Fibroblast of lung (primary cell): Measurements from ENCODE around the gene HOXC9. TPM values are rescaled to one million over a fixed set of nuclear protein-coding genes. Genes with fewer than 3 reads are reported as not detected.

Experiments
- DNase-seq, 2 donors: peaks; one replicate each; pipeline versions ENCODE4 v3.0.0 to v3.0.0-alpha.2; 2010; ENCODE audit warnings: low read depth in 2 of 2
- H2AFZ ChIP-seq: 2 replicates; pipeline ENCODE4 v1.5.1; 2012; ENCODE audit warnings: low read length, control low read depth, inconsistent platforms
- H3K27ac ChIP-seq: 2 replicates; pipeline ENCODE4 v1.5.1; 2011; ENCODE audit warnings: low read length, control low read depth; ENCODE audit not compliant: insufficient read depth
- H3K27me3 ChIP-seq: 2 replicates; pipeline ENCODE4 v1.5.1; 2011; ENCODE audit warnings: mild to moderate bottlenecking, low read length; ENCODE audit not compliant: control insufficient read depth, insufficient read depth
- H3K36me3 ChIP-seq: 2 replicates; pipeline ENCODE4 v1.5.1; 2011; ENCODE audit warnings: low read length; ENCODE audit not compliant: control insufficient read depth, insufficient read depth
- H3K4me1 ChIP-seq: 2 replicates; pipeline ENCODE4 v1.5.1; 2011; ENCODE audit warnings: low read length; ENCODE audit not compliant: control insufficient read depth, insufficient read depth; ENCODE audit errors: extremely low read depth
- H3K4me2 ChIP-seq: 2 replicates; pipeline ENCODE4 v1.5.1; 2011; ENCODE audit warnings: low read length, control low read depth; ENCODE audit not compliant: insufficient read depth; ENCODE audit errors: extremely low read depth
- H3K4me3 ChIP-seq, 4 experiments: fragments of 200-600 bp in 1 of 4; sonication (generic) in 1 of 4; replicated peaks in 1 of 4; 2 replicates each; pipeline ENCODE4 v1.5.1; 2011 to 2016; ENCODE audit warnings: low read length in 4 of 4, low read depth in 3 of 4, mild to moderate bottlenecking in 3 of 4, control low read depth in 2 of 4, inconsistent platforms in 1 of 4, mixed read lengths in 1 of 4; ENCODE audit not compliant: insufficient read depth in 1 of 4; ENCODE audit errors: control extremely low read depth in 1 of 4
- H3K79me2 ChIP-seq: 2 replicates; pipeline ENCODE4 v1.5.1; 2012; ENCODE audit warnings: mild to moderate bottlenecking, low read length, inconsistent platforms; ENCODE audit not compliant: control insufficient read depth, insufficient read depth
- H3K9ac ChIP-seq: 2 replicates; pipeline ENCODE4 v1.5.1; 2011; ENCODE audit warnings: mild to moderate bottlenecking, low read length, control low read depth; ENCODE audit not compliant: insufficient read depth
- H3K9me3 ChIP-seq: 2 replicates; pipeline ENCODE4 v1.5.1; 2012; ENCODE audit warnings: low read depth, low read length; ENCODE audit not compliant: control insufficient read depth, insufficient read depth
- H4K20me1 ChIP-seq: 2 replicates; pipeline ENCODE4 v1.5.1; 2011; ENCODE audit warnings: low read length; ENCODE audit not compliant: control insufficient read depth, insufficient read depth; ENCODE audit errors: extremely low read depth
- EZH2 ChIP-seq: IDR thresholded peaks from 2 replicates; pipeline ENCODE4 v1.5.1; 2012; ENCODE audit warnings: low read length, control low read depth, mild to moderate bottlenecking; ENCODE audit errors: missing control alignments
- polyA minus RNA-seq: library from RNA; depleted of rRNA, polyadenylated mRNA; stranded (reverse); fragments of >200 nt; gene quantifications from 2 replicates; pipeline ENCODE4 v1.2.3, GENCODE V29; 2011; ENCODE audit warnings: low replicate concordance
- polyA plus RNA-seq, 2 donors: library from polyadenylated mRNA; depleted of rRNA in 1 of 2; stranded (reverse) in 1 of 2; unstranded in 1 of 2; fragments of >200 nt; gene quantifications; 2 replicates each; pipeline ENCODE4 v1.2.1, GENCODE V29; 2011 to 2012; ENCODE audit warnings: missing spikeins in 1 of 2
- total RNA-seq: library from RNA; depleted of rRNA; stranded (reverse); fragments of >200 nt; gene quantifications from 2 replicates; pipeline ENCODE4 v1.2.1, GENCODE V29; 2014
- TF ChIP-seq, protein P1 (sequence below), 2 donors: IDR thresholded peaks in 1 of 2; conservative IDR thresholded peaks in 1 of 2; 1 replicate in 1 of 2; 2 replicates in 1 of 2; pipeline ENCODE4 v1.5.1; 2011 to 2012; ENCODE audit warnings: low read length in 2 of 2, control low read depth in 1 of 2, inconsistent platforms in 1 of 2, low read depth in 1 of 2, mild to moderate bottlenecking in 1 of 2

HOXC9 gene
- 0.26 TPM in 1 of 2 replicates, not detected in the other for total RNA-seq
- polyA plus RNA-seq, result 0.21 and 0.24 TPM in 2 replicates
- polyA plus RNA-seq (2012), result 0.22 and 0.54 TPM in 2 replicates
- not detected in 2 replicates for polyA minus RNA-seq

DNA sequence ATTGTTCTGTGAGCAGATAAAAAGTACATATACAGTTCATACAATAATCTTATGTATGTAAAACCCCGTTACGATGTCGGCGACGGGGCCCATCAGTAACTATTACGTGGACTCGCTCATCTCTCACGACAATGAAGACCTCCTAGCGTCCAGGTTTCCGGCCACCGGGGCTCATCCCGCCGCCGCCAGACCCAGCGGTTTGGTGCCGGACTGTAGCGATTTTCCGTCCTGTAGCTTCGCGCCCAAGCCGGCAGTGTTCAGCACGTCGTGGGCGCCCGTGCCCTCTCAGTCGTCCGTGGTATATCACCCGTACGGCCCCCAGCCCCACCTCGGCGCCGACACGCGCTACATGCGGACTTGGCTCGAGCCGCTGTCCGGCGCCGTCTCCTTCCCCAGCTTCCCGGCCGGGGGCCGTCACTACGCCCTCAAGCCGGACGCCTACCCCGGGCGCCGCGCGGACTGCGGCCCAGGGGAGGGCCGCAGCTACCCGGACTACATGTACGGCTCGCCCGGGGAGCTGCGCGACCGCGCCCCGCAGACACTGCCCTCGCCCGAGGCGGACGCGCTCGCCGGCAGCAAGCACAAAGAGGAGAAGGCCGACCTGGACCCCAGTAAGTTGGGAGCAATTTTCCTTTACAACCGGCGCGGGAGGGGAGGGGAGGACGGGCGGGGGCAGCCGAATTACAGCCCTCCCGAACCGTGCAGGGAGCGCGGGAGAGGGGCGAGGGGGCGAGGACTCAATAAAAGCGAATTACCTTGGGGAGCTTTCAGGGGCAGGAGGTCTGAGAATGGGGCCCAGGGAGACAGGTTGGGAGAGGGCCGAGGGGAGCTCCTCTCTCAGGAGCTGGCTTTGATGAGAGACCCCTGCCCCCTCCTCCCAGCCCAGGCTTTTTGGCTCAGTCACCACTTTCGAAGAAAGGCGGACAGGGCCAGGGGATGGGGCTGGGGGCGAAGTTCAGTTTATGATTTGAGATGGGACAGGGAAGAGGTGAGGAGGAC is at the start of gene HOXC9:
Gene HOXC9, plus strand, starts transcription at position 46 of the 999 bp plus-strand sequence. Its CDS starts 28 bp downstream, at position 74.
- DNase-seq, result no peak
- TF ChIP-seq, protein P1, sequence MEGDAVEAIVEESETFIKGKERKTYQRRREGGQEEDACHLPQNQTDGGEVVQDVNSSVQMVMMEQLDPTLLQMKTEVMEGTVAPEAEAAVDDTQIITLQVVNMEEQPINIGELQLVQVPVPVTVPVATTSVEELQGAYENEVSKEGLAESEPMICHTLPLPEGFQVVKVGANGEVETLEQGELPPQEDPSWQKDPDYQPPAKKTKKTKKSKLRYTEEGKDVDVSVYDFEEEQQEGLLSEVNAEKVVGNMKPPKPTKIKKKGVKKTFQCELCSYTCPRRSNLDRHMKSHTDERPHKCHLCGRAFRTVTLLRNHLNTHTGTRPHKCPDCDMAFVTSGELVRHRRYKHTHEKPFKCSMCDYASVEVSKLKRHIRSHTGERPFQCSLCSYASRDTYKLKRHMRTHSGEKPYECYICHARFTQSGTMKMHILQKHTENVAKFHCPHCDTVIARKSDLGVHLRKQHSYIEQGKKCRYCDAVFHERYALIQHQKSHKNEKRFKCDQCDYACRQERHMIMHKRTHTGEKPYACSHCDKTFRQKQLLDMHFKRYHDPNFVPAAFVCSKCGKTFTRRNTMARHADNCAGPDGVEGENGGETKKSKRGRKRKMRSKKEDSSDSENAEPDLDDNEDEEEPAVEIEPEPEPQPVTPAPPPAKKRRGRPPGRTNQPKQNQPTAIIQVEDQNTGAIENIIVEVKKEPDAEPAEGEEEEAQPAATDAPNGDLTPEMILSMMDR (conservative IDR thresholded peaks at IDR 0.05 in 1 of 2, IDR thresholded peaks at IDR 0.05 in 1 of 2; ENCODE audit: low read depth in 1 of 2, low read length in 2 of 2), result no peak
- peak; percentile 98 for TF ChIP-seq EZH2
- Histone ChIP-seq H4K20me1 (no peaks in the 10 kb centered on the region), H3K79me2 (no peaks in the 10 kb centered on the region), H3K27ac (no peak within 1 kb of the TSS), H3K9ac (no peak within 1 kb of the TSS), H3K4me2 (peak within 1 kb of the TSS; percentile 82), H3K4me3 (peak within 1 kb of the TSS; percentile 32 to 52 (median 43)), H3K4me1 (no peaks in the 10 kb centered on the region), H3K36me3 (no peaks in the 10 kb centered on the region), H3K9me3 (no peaks in the 10 kb centered on the region), H2AFZ (no peak within 1 kb of the TSS), H3K27me3 (peaks cover 78% of the 10 kb centered on the region)

GRCh38 chr12:53950437-53950773 is 49.6 kb upstream of the HOXC9 start:
- TF ChIP-seq, protein P1 (conservative IDR thresholded peaks at IDR 0.05 in 1 of 2, IDR thresholded peaks at IDR 0.05 in 1 of 2; ENCODE audit: low read depth in 1 of 2, low read length in 2 of 2), result no peak
- TF ChIP-seq EZH2, result no peak
- peaks cover 91% of the 10 kb centered on the region for H3K27me3 ChIP-seq
- no peak for DNase-seq

GRCh38 chr12:53950789-53951576 is 49.0 kb upstream of the HOXC9 start:
- Histone ChIP-seq H3K79me2 (no peaks in the 10 kb centered on the region), H3K36me3 (no peaks in the 10 kb centered on the region), H3K4me3 (no peak overlapping the region), H3K4me1 (no peaks in the 10 kb centered on the region), H3K27me3 (peaks cover 91% of the 10 kb centered on the region), H3K9ac (no peak overlapping the region), H4K20me1 (peaks cover 2% of the 10 kb centered on the region), H3K4me2 (no peak overlapping the region), H2AFZ (no peak overlapping the region), H3K9me3 (no peaks in the 10 kb centered on the region), H3K27ac (no peak overlapping the region)
- TF ChIP-seq, protein P1 (conservative IDR thresholded peaks at IDR 0.05 in 1 of 2, IDR thresholded peaks at IDR 0.05 in 1 of 2; ENCODE audit: low read depth in 1 of 2, low read length in 2 of 2), result no peak
- no peak for TF ChIP-seq EZH2
- no peak for DNase-seq

More at GRCh38 chr12:53950437-53950773, 49.6 kb upstream of the HOXC9 start:
- no peak overlapping the region for H3K4me2 ChIP-seq
- H3K79me2 ChIP-seq, result no peaks in the 10 kb centered on the region
- no peaks in the 10 kb centered on the region for H3K9me3 ChIP-seq
- H3K9ac ChIP-seq, result no peak overlapping the region
- no peak overlapping the region for H2AFZ ChIP-seq
- no peak overlapping the region for H3K4me3 ChIP-seq
- no peaks in the 10 kb centered on the region for H3K4me1 ChIP-seq
- no peak overlapping the region for H3K27ac ChIP-seq
- no peaks in the 10 kb centered on the region for H3K36me3 ChIP-seq
- H4K20me1 ChIP-seq, result peaks cover 2% of the 10 kb centered on the region
